Measurements from ENCODE around the gene GRM4. TPM values are rescaled to one million over a fixed set of nuclear protein-coding genes. Genes with fewer than 3 reads are reported as not detected.

Gene GRM4
- total RNA-seq, 4 donors from 2014 or later = 0.35 to 2.2 TPM; not detected in 2

GRCh38 chr6:34085453-34086170 lies 60.3 kb downstream of the GRM4 start:
- TF ChIP-seq CTCF (IDR thresholded peaks at IDR 0.05) = no peak
- TF ChIP-seq POLR2A (IDR thresholded peaks at IDR 0.05) = no peak
- no peak for DNase-seq
- H3K27ac ChIP-seq = no peak overlapping the region
- no peaks in the 10 kb centered on the region for H3K9me3 ChIP-seq
- H3K36me3 ChIP-seq = no peaks in the 10 kb centered on the region
- no peaks in the 10 kb centered on the region for H3K27me3 ChIP-seq
- no peaks in the 10 kb centered on the region for H3K4me1 ChIP-seq
- intact Hi-C loops (cut with DNase I; ENCODE audit: low total_unique reads) = no loop called here
- no peak overlapping the region for H3K4me3 ChIP-seq

- H3K27ac ChIP-seq = no peak overlapping the region
- no peak for DNase-seq
- TF ChIP-seq POLR2A (IDR thresholded peaks at IDR 0.05) (no peak), CTCF (IDR thresholded peaks at IDR 0.05) (no peak)
Observed at GRCh38 chr6:34084591-34085290, 61.1 kb downstream of the GRM4 start.

GRCh38 chr6:34082864-34083626 lies 62.8 kb downstream of the GRM4 start:
- no peaks in the 10 kb centered on the region for H3K36me3 ChIP-seq
- TF ChIP-seq POLR2A (IDR thresholded peaks at IDR 0.05) (no peak), CTCF (IDR thresholded peaks at IDR 0.05) (no peak)
- H3K4me3 ChIP-seq = no peak overlapping the region
- intact Hi-C loops (cut with DNase I; ENCODE audit: low total_unique reads) = no loop called here
- no peaks in the 10 kb centered on the region for H3K9me3 ChIP-seq
- no peak for DNase-seq
- H3K27me3 ChIP-seq = no peaks in the 10 kb centered on the region
- no peak overlapping the region for H3K27ac ChIP-seq
- no peaks in the 10 kb centered on the region for H3K4me1 ChIP-seq

More at GRCh38 chr6:34084591-34085290, 61.1 kb downstream of the GRM4 start:
- no peaks in the 10 kb centered on the region for H3K36me3 ChIP-seq
- H3K4me1 ChIP-seq = no peaks in the 10 kb centered on the region
- intact Hi-C loops (cut with DNase I; ENCODE audit: low total_unique reads) = no loop called here
- no peaks in the 10 kb centered on the region for H3K27me3 ChIP-seq
- no peak overlapping the region for H3K4me3 ChIP-seq
- H3K9me3 ChIP-seq = no peaks in the 10 kb centered on the region

- TF ChIP-seq CTCF (IDR thresholded peaks at IDR 0.05) (no peak), POLR2A (IDR thresholded peaks at IDR 0.05) (no peak)
- DNase-seq = no peak
- no peaks in the 10 kb centered on the region for H3K27me3 ChIP-seq
- no peaks in the 10 kb centered on the region for H3K9me3 ChIP-seq
- no peaks in the 10 kb centered on the region for H3K36me3 ChIP-seq
- H3K4me3 ChIP-seq = no peak overlapping the region
- H3K4me1 ChIP-seq = no peaks in the 10 kb centered on the region
- no peak overlapping the region for H3K27ac ChIP-seq
- intact Hi-C loops (cut with DNase I; ENCODE audit: low total_unique reads) = no loop called here
Observed at GRCh38 chr6:34082348-34082747, 63.5 kb downstream of the GRM4 start.

GRCh38 chr6:34080357-34080756 lies 65.5 kb downstream of the GRM4 start:
- Histone ChIP-seq H3K4me1 (no peaks in the 10 kb centered on the region), H3K4me3 (no peak overlapping the region), H3K27ac (no peak overlapping the region), H3K36me3 (no peaks in the 10 kb centered on the region), H3K9me3 (no peaks in the 10 kb centered on the region), H3K27me3 (no peaks in the 10 kb centered on the region)
- TF ChIP-seq POLR2A (IDR thresholded peaks at IDR 0.05) = no peak
- TF ChIP-seq CTCF (IDR thresholded peaks at IDR 0.05) = no peak
- intact Hi-C loops (cut with DNase I; ENCODE audit: low total_unique reads) = no loop called here
- DNase-seq = no peak

Data from uterus (tissue), 4 donors.